ENCODE results near the gene SPEG. TPM values are rescaled to one million over a fixed set of nuclear protein-coding genes. Genes with fewer than 3 reads are reported as not detected.

Gene SPEG
- total RNA-seq, 1 experiment from 2014 or later: 55.3 TPM

- TF ChIP-seq AFF4 (CRISPR knock-in tag; IDR thresholded peaks at IDR 0.05; ENCODE audit: borderline replicate concordance) (no peak), ZNF512 (CRISPR knock-in tag; IDR thresholded peaks at IDR 0.05; ENCODE audit: borderline replicate concordance) (no peak), SMAD4 (CRISPR knock-in tag; IDR thresholded peaks at IDR 0.05) (no peak), GABPB1 (CRISPR knock-in tag; IDR thresholded peaks at IDR 0.05) (peak; percentile 75), NFE2L1 (CRISPR knock-in tag; IDR thresholded peaks at IDR 0.05) (no peak), ESRRA (CRISPR knock-in tag; IDR thresholded peaks at IDR 0.05; ENCODE audit: borderline replicate concordance) (no peak), ETV6 (CRISPR knock-in tag; IDR thresholded peaks at IDR 0.05) (peak; percentile 74; the same call in 1 of the 2 replicates), ATF6 (CRISPR knock-in tag; IDR thresholded peaks at IDR 0.05) (no peak)
Measured at GRCh38 chr2:219541611-219542180, 107.1 kb downstream of the SPEG start (continued).

DNA sequence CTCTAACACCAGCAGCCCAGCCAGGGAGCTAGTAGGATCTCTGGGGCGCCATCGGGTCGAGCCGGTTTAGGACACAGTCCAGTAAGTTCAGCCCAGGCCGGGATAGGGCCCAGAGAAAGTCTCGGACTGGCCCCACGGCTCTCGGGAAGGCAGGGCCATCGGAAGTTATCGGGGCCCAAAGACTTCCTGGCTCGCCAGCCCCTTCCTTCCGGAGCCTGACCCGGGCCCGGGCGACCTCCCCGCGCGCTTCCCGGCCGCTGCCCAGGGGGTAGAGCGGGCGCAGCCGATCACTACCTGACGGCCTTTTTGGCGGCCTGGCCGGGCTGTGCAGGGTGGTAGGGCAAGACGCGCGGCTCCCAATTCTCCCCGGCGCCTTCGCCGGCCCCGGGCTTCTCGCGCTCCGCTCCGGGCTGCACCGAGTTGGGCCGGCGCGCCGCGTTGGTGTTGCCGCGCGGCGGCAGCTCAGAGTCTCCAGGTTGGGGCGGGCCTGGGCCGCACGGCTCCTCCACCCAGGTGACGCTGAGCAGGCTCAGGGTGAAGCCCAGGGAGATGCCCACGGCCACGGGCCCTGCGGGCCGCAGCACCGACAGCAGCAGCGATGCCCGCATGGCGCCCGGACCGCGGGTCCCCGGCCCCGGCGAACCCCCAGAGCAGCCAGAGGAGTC, 108.4 kb downstream of the SPEG start:
- ATAC-seq: peak; percentile 2
- peak overlapping the region; percentile 86 for H3K4me3 Mint-ChIP-seq
- H3K9me3 Mint-ChIP-seq: no peaks in the 10 kb centered on the region
- H3K27me3 Mint-ChIP-seq (ENCODE audit: low read depth): peaks cover 27% of the 10 kb centered on the region
- H3K27ac Mint-ChIP-seq: no peak overlapping the region
- CTCF ChIA-PET: interaction anchor here (0.7 to 41.3 kb wide), 21 partner anchors 10 to 140 kb away, joined by 3 to 2316 read pairs (median 4); partner anchors contain the start of genes GMPPA, INHA, OBSL1 and SLC4A3
- H3K36me3 Mint-ChIP-seq: peaks cover 28% of the 10 kb centered on the region
- H3K4me1 Mint-ChIP-seq: peaks cover 24% of the 10 kb centered on the region
- POLR2A ChIA-PET: interaction anchor here (0.6 to 2.6 kb wide), 5 partner anchors 9 to 54 kb away, joined by 3 to 15 read pairs (median 4); partner anchors contain the start of gene STK11IP
- DNase-seq (ENCODE audit: low spot score): no peak
- TF ChIP-seq, protein P1, sequence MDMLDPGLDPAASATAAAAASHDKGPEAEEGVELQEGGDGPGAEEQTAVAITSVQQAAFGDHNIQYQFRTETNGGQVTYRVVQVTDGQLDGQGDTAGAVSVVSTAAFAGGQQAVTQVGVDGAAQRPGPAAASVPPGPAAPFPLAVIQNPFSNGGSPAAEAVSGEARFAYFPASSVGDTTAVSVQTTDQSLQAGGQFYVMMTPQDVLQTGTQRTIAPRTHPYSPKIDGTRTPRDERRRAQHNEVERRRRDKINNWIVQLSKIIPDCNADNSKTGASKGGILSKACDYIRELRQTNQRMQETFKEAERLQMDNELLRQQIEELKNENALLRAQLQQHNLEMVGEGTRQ (CRISPR knock-in tag; IDR thresholded peaks at IDR 0.05): no peak
- TF ChIP-seq JUN (CRISPR knock-in tag; IDR thresholded peaks at IDR 0.05) (0 out of 2 replicates have a peak, but pooled peaks have one; percentile 53), GABPB1 (CRISPR knock-in tag; IDR thresholded peaks at IDR 0.05) (no peak), TEAD1 (CRISPR knock-in tag; IDR thresholded peaks at IDR 0.05) (no peak), HMGXB4 (CRISPR knock-in tag; IDR thresholded peaks at IDR 0.05) (peak; percentile 65; the same call in 1 of the 2 replicates), ZNF423 (CRISPR knock-in tag; IDR thresholded peaks at IDR 0.05) (peak; percentile 68; the same call in 1 of the 2 replicates), ELF4 (CRISPR knock-in tag; IDR thresholded peaks at IDR 0.05; ENCODE audit: low read depth) (0 out of 2 replicates have a peak, but pooled peaks have one; percentile 27), ZNF416 (CRISPR knock-in tag; IDR thresholded peaks at IDR 0.05) (no peak), ZNF232 (CRISPR knock-in tag; IDR thresholded peaks at IDR 0.05) (no peak), NFATC4 (CRISPR knock-in tag; IDR thresholded peaks at IDR 0.05) (no peak), FOXK1 (CRISPR knock-in tag; IDR thresholded peaks at IDR 0.05) (no peak), HMGA2 (CRISPR knock-in tag; IDR thresholded peaks at IDR 0.05) (no peak), RELA (CRISPR knock-in tag; IDR thresholded peaks at IDR 0.05; ENCODE audit: borderline replicate concordance) (peak; percentile 21; the same call in 1 of the 2 replicates), TCF7 (CRISPR knock-in tag; IDR thresholded peaks at IDR 0.05; ENCODE audit: low read depth) (no peak)
